ENCODE data around the gene SPATA6L.

The SPATA6L gene

DNA sequence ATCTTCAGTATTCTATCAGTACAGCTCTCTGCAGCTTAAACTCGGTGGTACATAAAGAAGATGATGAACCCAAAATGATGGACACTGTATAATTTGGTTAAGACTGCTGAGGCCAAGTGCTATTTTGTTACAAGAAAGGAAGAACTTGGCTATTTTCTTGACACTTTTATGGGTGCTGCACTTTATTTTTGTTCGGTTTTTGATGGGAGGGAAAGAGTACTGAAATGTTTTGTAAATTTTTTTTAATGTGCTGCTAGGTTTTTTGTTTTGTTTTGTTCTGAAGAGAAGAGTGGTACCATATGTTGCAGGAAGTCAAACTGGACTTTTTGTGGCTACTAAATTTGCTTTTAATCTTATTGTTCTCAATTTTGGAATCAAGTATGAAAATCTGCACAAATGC, 39.7 kb upstream of the SPATA6L start:
- DNase-seq (ENCODE audit: extremely low read depth, insufficient read length): no peak
- no peak overlapping the region for H3K4me3 ChIP-seq (replicated peaks; ENCODE audit: low read depth, low read length)
- H3K27me3 ChIP-seq (replicated peaks; ENCODE audit: control insufficient read depth, insufficient read depth, low read length): no peaks in the 10 kb centered on the region
- H3K36me3 ChIP-seq (ENCODE audit: control insufficient read depth, insufficient read depth, low read length): peaks cover 2% of the 10 kb centered on the region; the same call in 1 of the 2 replicates
- TF ChIP-seq, protein P1, sequence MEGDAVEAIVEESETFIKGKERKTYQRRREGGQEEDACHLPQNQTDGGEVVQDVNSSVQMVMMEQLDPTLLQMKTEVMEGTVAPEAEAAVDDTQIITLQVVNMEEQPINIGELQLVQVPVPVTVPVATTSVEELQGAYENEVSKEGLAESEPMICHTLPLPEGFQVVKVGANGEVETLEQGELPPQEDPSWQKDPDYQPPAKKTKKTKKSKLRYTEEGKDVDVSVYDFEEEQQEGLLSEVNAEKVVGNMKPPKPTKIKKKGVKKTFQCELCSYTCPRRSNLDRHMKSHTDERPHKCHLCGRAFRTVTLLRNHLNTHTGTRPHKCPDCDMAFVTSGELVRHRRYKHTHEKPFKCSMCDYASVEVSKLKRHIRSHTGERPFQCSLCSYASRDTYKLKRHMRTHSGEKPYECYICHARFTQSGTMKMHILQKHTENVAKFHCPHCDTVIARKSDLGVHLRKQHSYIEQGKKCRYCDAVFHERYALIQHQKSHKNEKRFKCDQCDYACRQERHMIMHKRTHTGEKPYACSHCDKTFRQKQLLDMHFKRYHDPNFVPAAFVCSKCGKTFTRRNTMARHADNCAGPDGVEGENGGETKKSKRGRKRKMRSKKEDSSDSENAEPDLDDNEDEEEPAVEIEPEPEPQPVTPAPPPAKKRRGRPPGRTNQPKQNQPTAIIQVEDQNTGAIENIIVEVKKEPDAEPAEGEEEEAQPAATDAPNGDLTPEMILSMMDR (IDR thresholded peaks at IDR 0.05; ENCODE audit: insufficient read depth, low read length, poor library complexity, severe bottlenecking): no peak

DNA sequence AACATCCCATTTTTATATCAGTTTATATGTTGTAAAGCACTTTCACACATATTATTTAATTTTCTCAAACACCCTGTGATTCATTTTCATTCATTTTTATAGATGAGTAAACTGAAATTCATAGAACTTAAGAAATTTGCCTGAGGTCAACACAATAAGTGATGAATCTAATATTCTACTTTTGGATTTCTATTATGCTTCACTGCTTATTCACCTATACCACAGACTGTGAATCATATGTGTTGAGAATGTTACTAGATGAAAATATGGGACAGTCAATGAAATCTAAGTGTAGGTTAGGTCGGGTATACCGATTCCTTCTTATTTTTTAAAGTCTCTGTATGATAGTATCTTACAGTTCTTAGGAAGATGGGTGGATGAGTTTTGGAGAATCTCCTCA, 37.8 kb upstream of the SPATA6L start:
- no peak for DNase-seq (ENCODE audit: extremely low read depth, insufficient read length)
- H3K36me3 ChIP-seq (ENCODE audit: control insufficient read depth, insufficient read depth, low read length): no peaks in the 10 kb centered on the region; the same call in 1 of the 2 replicates
- TF ChIP-seq, protein P1 (IDR thresholded peaks at IDR 0.05; ENCODE audit: insufficient read depth, low read length, poor library complexity, severe bottlenecking): no peak
- H3K4me3 ChIP-seq (replicated peaks; ENCODE audit: low read depth, low read length): no peak overlapping the region
- H3K27me3 ChIP-seq (replicated peaks; ENCODE audit: control insufficient read depth, insufficient read depth, low read length): no peaks in the 10 kb centered on the region

DNA sequence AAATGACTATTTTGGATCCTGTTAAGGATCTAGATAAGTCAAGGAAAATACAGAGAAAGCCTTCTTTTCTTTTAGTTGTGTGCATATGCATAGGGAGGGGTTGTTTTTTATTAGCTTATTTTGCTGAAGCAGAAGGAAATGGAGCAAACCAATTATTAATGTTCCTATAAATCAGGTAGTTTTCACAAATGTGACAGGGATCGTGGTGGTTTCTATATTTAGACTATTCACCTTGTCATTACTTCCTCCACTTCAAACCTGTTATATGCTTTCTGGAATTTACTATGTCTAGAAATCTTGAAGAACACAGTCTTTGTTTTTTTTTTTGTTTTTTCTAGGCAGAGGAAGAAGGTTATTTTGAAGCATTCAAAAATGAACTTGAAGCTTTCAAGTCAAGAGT, 35.2 kb upstream of the SPATA6L start:
- TF ChIP-seq, protein P1 (IDR thresholded peaks at IDR 0.05; ENCODE audit: insufficient read depth, low read length, poor library complexity, severe bottlenecking): no peak
- H3K36me3 ChIP-seq (ENCODE audit: control insufficient read depth, insufficient read depth, low read length): no peaks in the 10 kb centered on the region
- H3K27me3 ChIP-seq (replicated peaks; ENCODE audit: control insufficient read depth, insufficient read depth, low read length): no peaks in the 10 kb centered on the region
- no peak overlapping the region for H3K4me3 ChIP-seq (replicated peaks; ENCODE audit: low read depth, low read length)
- DNase-seq (ENCODE audit: extremely low read depth, insufficient read length): no peak

DNA sequence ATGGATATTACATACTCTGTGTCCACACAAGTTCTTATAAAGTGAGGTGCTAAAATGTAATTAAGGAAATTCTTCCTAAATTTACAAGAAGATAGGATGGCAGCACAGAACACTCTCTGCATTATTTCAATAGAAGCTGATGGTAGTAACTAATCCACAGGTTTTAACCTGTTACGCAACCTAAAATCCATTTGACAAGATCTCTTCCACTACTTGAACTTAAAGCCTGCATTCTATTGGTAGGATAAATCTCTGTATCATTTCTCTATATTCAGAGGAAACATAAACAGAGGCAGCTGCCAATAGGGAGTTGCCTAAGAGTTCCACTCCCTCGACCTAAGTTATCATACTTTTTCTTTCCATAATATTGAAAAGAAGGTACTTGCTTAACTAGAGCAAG, 34.7 kb upstream of the SPATA6L start:
- H3K36me3 ChIP-seq (ENCODE audit: control insufficient read depth, insufficient read depth, low read length): no peaks in the 10 kb centered on the region
- H3K27me3 ChIP-seq (replicated peaks; ENCODE audit: control insufficient read depth, insufficient read depth, low read length): no peaks in the 10 kb centered on the region
- TF ChIP-seq, protein P1 (IDR thresholded peaks at IDR 0.05; ENCODE audit: insufficient read depth, low read length, poor library complexity, severe bottlenecking): no peak
- H3K4me3 ChIP-seq (replicated peaks; ENCODE audit: low read depth, low read length): no peak overlapping the region
- DNase-seq (ENCODE audit: extremely low read depth, insufficient read length): no peak

DNA sequence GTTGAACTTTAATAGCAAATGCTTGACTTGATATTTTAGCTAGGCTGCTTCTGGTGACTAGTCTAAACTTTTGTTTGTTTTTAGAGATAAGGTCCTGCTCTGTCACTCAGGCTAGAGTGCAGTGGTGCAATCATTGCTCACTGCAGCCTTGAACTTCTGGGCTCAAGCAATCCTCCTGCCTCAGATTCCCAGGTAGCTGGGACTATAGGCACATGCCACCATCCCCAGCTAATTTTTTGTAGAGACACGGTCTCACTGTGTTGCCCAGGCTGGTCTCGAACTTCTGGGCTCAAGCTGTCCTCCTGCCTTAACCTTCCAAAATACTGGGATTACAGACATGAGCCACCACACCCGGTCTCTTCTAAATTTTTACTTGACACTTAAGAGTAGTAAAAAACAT, 33.8 kb upstream of the SPATA6L start:
- TF ChIP-seq, protein P1 (IDR thresholded peaks at IDR 0.05; ENCODE audit: insufficient read depth, low read length, poor library complexity, severe bottlenecking): no peak
- no peaks in the 10 kb centered on the region for H3K27me3 ChIP-seq (replicated peaks; ENCODE audit: control insufficient read depth, insufficient read depth, low read length)
- H3K4me3 ChIP-seq (replicated peaks; ENCODE audit: low read depth, low read length): no peak overlapping the region
- no peaks in the 10 kb centered on the region; the same call in 1 of the 2 replicates for H3K36me3 ChIP-seq (ENCODE audit: control insufficient read depth, insufficient read depth, low read length)
- DNase-seq (ENCODE audit: extremely low read depth, insufficient read length): no peak

DNA sequence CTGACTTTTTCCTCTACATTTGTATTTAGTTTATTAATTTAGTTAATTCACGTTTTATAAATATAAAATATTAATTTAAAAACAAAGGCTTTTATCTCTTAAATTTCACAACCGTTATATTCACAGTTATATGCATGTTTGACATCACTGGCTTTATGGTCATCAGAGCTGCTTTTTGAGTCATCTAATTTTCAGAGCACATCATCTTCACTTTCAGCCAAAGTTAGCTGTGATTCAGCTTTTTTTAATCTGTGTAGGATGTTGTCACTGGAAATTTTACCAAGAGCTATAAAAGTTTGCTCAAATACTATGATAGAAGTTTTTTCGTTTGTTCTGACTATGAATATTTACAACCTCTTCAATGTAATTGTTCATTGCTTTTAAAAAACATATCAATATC, 25.5 kb upstream of the SPATA6L start:
- no peak overlapping the region for H3K4me3 ChIP-seq (replicated peaks; ENCODE audit: low read depth, low read length)
- H3K27me3 ChIP-seq (replicated peaks; ENCODE audit: control insufficient read depth, insufficient read depth, low read length): no peaks in the 10 kb centered on the region
- no peak for DNase-seq (ENCODE audit: extremely low read depth, insufficient read length)
- no peaks in the 10 kb centered on the region; the same call in 1 of the 2 replicates for H3K36me3 ChIP-seq (ENCODE audit: control insufficient read depth, insufficient read depth, low read length)
- TF ChIP-seq, protein P1 (IDR thresholded peaks at IDR 0.05; ENCODE audit: insufficient read depth, low read length, poor library complexity, severe bottlenecking): no peak

Data from GM06990 (cell line).